Nephron (organoid): ENCODE measurements around the gene MPHOSPH6.

Source experiments
- H3K27ac Mint-ChIP-seq, 3 experiments: 2 replicates each; pipeline ENCODE4 v1.8.0; 2020; ENCODE audit warnings: mixed read lengths in 3 of 3, mild to moderate bottlenecking in 2 of 3, moderate library complexity in 1 of 3
- H3K27me3 Mint-ChIP-seq: 2 replicates; pipeline ENCODE4 v1.8.0; 2021; ENCODE audit warnings: low read depth, mild to moderate bottlenecking, moderate library complexity, mixed read lengths
- H3K36me3 Mint-ChIP-seq: 2 replicates; pipeline ENCODE4 v1.8.0; 2020; ENCODE audit warnings: low read depth, mixed read lengths
- H3K4me1 Mint-ChIP-seq: 2 replicates; pipeline ENCODE4 v1.8.0; 2020; ENCODE audit warnings: mixed read lengths
- H3K4me3 Mint-ChIP-seq, 3 experiments: 2 replicates each; pipeline ENCODE4 v1.8.0; 2020; ENCODE audit warnings: mild to moderate bottlenecking in 3 of 3, mixed read lengths in 3 of 3, moderate library complexity in 2 of 3
- H3K9me3 Mint-ChIP-seq: 2 replicates; pipeline ENCODE4 v1.8.0; 2020; ENCODE audit warnings: mixed read lengths
- TF ChIP-seq, protein P1 (sequence below), 3 experiments: fragments of 200-600 bp; sonication (generic); IDR thresholded peaks; one replicate each; pipeline ENCODE4 v1.5.0; 2021; ENCODE audit warnings: antibody characterized with exemption in 3 of 3; ENCODE audit not compliant: unreplicated experiment in 3 of 3

Gene MPHOSPH6

GRCh38 chr16:82181461-82182185 lies 11.6 kb upstream of the MPHOSPH6 start:
- Mint-ChIP-seq H3K9me3 (no peaks in the 10 kb centered on the region), H3K4me3 (no peak overlapping the region), H3K27ac (peak overlapping the region in 2 of 3 experiments; percentile 27 to 61), H3K27me3 (peaks cover 20% of the 10 kb centered on the region), H3K36me3 (no peaks in the 10 kb centered on the region), H3K4me1 (peaks cover 12% of the 10 kb centered on the region)
- TF ChIP-seq, protein P1, sequence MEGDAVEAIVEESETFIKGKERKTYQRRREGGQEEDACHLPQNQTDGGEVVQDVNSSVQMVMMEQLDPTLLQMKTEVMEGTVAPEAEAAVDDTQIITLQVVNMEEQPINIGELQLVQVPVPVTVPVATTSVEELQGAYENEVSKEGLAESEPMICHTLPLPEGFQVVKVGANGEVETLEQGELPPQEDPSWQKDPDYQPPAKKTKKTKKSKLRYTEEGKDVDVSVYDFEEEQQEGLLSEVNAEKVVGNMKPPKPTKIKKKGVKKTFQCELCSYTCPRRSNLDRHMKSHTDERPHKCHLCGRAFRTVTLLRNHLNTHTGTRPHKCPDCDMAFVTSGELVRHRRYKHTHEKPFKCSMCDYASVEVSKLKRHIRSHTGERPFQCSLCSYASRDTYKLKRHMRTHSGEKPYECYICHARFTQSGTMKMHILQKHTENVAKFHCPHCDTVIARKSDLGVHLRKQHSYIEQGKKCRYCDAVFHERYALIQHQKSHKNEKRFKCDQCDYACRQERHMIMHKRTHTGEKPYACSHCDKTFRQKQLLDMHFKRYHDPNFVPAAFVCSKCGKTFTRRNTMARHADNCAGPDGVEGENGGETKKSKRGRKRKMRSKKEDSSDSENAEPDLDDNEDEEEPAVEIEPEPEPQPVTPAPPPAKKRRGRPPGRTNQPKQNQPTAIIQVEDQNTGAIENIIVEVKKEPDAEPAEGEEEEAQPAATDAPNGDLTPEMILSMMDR (IDR thresholded peaks at IDR 0.05; ENCODE audit: unreplicated experiment in 3 of 3), result no peak

DNA sequence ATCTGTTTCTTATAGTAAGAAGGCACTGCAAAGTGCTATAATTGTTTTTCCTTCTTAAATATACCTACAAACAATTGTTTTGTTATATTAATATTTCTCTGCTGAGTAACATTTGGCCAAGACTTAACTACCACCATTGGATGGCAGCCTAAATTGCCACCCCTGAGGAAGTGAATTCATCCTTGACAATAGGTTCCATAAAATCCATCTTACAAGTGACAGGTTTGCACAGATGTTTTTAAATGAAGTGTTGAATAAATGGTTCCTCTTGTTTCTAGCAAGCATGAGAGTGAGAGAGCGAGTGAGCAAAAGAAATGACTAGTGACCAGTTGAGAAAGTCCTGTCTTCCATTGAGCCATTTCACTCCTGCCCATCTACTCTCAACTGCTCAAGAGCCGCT lies 8.3 kb upstream of the MPHOSPH6 start:
- Mint-ChIP-seq H3K27me3 (peaks cover 43% of the 10 kb centered on the region), H3K4me3 (no peak overlapping the region), H3K36me3 (no peaks in the 10 kb centered on the region), H3K9me3 (no peaks in the 10 kb centered on the region), H3K27ac (no peak overlapping the region), H3K4me1 (peaks cover 9% of the 10 kb centered on the region)
- TF ChIP-seq, protein P1 (IDR thresholded peaks at IDR 0.05; ENCODE audit: unreplicated experiment in 3 of 3), result no peak

GRCh38 chr16:82177555-82177954 lies 7.5 kb upstream of the MPHOSPH6 start:
- H3K36me3 Mint-ChIP-seq, result no peaks in the 10 kb centered on the region
- H3K27ac Mint-ChIP-seq, result no peak overlapping the region

DNA sequence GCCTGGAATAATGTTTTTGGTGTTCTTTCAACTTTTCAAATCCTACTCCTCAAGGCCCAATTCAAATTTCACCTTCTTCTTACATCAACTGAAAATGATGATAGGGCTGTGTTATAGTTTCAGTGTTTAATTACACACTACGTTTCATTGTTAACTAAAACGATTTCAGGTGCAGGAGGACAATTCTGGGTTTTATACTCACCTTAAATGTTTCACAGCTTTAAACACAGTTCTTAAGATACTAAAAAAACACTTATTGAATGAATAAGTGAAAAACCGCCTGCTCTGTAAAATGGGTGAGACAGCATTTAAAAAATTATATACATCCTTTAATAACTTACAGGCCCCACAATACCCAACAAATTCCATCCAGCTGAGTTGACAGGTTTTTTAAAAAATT lies 6.2 kb upstream of the MPHOSPH6 start:
- no peaks in the 10 kb centered on the region for H3K9me3 Mint-ChIP-seq
- peaks cover 59% of the 10 kb centered on the region for H3K27me3 Mint-ChIP-seq
- H3K36me3 Mint-ChIP-seq, result no peaks in the 10 kb centered on the region
- TF ChIP-seq, protein P1 (IDR thresholded peaks at IDR 0.05; ENCODE audit: unreplicated experiment in 3 of 3), result no peak
- H3K27ac Mint-ChIP-seq, result no peak overlapping the region
- peaks cover 4% of the 10 kb centered on the region for H3K4me1 Mint-ChIP-seq
- H3K4me3 Mint-ChIP-seq, result no peak overlapping the region

More at GRCh38 chr16:82177555-82177954, 7.5 kb upstream of the MPHOSPH6 start:
- TF ChIP-seq, protein P1 (IDR thresholded peaks at IDR 0.05; ENCODE audit: unreplicated experiment in 3 of 3), result no peak
- Mint-ChIP-seq H3K27me3 (peaks cover 49% of the 10 kb centered on the region), H3K9me3 (no peaks in the 10 kb centered on the region), H3K4me3 (no peak overlapping the region), H3K4me1 (peaks cover 9% of the 10 kb centered on the region)

DNA sequence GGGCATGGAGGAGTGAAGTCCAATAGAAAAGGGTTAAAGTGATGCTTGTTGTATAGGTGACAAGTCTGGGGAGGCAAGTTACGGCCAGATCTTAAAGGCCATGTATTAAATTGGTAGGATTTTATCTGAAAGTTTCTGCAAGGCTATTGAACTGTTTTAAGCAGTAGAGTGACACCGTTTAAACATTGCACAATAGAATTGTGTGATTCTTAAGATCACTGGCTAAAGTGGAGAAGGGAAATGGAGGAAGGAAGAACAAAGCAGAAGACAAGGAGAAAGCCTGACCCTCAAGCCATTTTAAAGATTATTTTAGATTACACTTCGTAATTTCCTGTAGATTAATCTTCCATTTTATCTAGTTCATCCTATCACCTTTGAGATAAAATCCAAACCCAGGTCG lies 5.6 kb upstream of the MPHOSPH6 start:
- H3K4me1 Mint-ChIP-seq, result peaks cover 4% of the 10 kb centered on the region

More for the DNA sequence above, 5.6 kb upstream of the MPHOSPH6 start:
- H3K9me3 Mint-ChIP-seq, result no peaks in the 10 kb centered on the region
- TF ChIP-seq, protein P1 (IDR thresholded peaks at IDR 0.05; ENCODE audit: unreplicated experiment in 3 of 3), result no peak
- H3K36me3 Mint-ChIP-seq, result no peaks in the 10 kb centered on the region
- H3K4me3 Mint-ChIP-seq, result no peak overlapping the region
- peaks cover 63% of the 10 kb centered on the region for H3K27me3 Mint-ChIP-seq
- no peak overlapping the region for H3K27ac Mint-ChIP-seq
